ENCODE data around the gene UBE3A.
"Not testable (repeated sequence)": the region's sequence is repeated elsewhere in the genome, so short reads cannot be mapped to it uniquely, and the experiment has no call there.

UBE3A gene

DNA sequence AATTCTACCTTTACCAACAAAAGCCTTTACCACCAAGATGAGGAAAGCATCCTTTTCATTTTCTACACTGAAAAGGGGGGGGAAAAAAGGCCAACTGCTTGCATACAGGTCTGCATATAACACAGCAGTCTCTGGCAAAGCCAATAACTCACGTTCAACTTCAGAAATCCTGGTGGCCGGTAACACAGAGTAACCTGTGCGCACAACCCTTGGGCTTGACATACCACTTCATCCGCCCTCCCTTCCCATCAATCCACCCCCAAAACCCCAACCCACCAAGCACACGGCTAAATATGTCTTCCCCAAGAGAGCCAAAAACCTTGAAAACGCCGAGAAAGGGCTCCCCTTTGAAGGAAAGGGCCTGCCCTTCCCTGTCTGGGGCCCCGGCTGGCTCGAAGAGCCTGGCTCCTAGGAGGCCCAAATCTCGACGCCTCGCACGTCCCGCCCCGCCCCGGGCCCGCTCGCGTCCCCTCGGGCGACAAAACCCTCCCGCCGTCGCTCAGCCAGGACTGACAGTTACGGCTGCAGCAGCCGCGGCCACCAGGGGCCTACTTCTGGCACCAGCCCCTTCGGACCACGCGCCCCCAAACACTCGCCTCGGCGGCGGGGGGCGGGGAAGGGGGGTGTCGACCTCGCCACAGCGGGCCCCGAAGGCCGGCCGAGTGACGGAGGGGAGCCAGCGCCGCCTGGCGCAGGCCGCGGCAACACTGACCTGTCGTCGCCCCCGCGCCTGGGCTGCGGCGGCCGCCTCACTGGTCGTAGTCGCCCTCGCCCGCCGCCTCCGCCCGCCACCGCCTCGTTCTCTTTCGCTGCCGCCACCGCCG lies 835 bp downstream of the UBE3A start:
- DNase-seq: peak; percentile 86

DNA sequence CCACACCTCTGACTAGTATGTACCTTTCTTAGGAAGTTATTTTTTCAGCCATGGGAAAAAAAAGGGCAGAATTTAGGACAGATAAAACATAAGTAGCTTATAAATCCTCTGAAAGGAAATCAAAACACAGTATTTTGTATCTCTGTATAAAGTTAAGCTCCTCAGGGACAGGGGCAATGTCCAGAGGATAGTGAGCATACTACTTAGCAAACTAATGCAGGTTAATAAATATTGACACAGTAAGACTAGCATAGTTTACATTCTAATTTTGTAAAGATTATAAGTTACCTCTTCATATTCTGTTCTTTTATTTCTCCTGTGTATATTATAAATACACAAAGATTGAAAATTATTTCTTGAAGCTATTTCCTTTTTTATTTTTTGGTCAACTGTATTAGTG lies 2.1 kb downstream of the UBE3A start:
- DNase-seq: no peak

DNA sequence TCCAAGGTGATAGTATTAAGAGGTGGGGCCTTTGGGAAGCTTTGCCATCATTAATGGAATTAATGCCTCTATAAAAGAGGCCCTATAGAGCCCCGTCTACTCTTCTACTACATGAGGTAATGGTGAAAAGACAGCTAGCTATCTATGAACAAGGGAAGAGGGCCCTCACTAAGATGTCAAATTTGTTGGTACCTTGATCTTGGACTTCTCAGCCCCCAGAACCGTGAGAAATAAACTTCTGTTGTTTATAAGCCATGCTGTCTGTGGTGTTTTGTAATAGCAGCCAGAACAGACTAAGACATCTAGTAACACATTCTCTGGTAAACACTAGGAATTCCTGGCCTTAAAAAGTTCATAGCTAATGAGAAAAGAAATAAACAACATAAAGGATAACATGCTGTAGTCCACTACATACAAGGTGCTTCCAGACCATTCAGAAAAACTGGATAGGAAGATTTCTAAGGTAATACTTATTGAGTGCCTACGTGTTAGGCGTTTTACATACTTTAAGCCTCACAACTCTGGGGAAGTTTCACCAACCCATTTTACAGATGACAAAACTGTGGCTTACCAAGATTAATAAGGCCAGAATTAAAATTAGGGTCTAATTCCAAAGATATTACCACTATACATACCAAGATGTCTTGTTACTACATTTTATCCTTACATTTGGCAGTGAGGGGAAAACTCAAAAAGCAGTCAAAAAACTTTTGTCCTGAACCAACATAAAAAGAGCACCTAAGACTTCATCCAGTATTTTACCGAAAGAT lies 3.2 kb downstream of the UBE3A start:
- DNase-seq: no peak

DNA sequence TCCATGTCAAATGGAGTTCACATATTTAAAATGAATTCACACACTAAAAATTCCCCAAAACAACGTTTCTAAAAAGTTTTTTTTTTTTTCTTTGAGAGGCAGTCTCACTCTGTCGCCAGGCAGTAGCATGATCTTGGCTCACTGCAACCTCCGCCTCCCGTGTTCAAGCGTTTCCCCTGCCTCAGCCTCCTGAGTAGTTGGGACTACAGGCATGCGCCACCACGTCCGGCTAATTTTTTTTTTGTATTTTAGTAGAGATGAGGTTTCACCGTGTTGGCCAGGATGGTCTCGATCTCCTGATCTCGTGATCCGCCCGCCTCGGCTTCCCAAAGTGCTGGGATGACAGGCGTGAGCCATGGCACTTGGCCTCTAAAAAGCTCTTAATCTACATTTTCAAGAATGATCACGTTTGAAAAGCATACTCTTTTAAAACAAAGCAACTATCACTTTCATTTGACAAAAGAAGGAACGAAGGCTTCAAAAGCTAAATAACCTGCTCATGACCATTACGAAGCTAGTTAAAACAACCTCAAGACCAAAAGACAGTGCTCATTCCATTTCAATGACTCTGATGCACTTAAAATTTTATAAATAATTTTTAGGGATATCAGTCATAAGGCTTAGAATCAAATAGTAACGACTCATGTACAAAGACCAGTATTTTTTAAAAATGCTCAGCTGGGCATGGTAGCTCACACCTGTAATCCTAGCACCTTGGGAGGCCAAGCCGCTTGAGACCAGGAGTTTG lies 5.5 kb downstream of the UBE3A start:
- no peak for DNase-seq

DNA sequence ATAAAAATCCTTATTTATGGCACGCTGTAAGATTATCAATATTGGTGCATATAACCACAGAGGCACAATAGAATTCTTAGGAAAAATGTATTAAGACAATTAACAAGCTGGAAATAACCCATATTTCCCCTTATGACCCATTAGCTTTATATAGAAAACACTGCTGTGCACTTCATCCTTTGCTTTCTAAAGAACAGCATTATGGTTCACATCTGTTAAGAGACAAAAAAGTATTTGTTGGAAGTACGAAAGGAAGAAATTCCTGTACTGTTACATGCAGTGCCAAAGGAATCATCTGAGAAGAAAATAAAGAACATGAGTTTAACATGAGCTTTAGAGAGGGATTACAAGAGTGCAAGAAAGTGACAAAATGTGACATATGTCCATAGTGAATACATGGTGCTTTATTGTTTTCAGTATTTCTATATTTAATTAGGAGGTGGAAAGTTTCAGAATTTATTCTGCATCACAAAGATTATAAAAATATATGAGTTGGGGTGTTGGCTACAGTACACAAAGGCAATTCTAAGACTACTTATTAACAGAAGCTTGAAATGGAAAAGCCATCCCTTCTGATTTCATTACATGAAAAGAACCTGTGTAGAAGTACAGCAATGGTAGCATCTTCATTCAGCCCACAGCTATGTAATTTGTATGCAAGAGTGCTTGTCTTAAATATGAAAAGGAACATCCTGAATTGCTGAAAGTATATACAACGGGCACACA lies 6.8 kb downstream of the UBE3A start:
- no peak for DNase-seq

DNA sequence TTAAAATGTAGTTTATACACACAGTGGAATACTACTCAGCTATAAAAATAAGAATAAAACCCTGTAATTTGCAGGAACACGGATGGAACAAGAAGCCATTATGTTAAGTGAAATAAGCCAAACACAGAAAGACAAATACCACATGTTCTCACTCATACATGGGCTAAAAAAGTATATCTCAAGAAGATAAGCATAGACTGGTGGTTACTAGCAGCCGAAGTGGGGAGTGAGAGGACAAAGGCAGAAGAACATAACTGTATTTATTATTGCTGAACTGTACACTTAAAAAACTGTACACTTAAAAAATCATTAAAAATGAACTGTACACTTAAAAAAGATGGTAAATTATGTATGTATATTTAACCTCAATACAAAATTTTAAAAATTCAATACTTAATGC lies 11.0 kb downstream of the UBE3A start:
- no peak for DNase-seq

DNA sequence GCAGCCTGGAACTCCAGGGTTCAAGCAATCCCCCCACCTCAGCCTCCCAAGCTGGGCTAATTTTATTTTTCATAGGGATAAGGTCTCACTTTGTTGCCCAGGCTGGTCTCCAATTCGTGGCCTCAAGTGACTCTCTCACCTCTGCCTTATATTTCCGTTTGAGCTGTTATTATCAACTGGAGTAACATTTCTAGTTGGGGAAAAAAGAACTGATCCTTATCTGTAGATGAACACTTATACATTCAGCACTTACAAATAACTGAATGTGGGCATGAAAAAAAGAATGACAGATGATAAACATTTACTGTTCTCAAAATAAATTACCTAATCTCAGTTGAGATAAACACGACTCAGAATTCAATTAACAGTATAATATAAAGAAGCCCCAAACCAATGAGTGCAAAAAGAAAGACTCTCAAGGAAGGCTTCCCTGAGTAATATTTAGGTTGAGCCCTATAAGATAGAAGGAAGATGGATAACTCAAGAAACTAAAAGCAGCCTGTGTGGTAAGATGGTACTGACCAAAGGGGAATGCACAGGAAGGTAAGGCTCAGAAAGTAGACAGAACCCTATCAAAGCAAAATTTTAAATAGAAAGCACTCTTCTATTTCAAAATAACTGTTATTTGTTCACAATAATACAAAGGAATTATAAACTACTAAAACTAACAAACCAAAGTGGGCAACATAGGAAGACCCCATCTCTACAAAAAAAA lies 11.8 kb downstream of the UBE3A start:
- no peak for DNase-seq

DNA sequence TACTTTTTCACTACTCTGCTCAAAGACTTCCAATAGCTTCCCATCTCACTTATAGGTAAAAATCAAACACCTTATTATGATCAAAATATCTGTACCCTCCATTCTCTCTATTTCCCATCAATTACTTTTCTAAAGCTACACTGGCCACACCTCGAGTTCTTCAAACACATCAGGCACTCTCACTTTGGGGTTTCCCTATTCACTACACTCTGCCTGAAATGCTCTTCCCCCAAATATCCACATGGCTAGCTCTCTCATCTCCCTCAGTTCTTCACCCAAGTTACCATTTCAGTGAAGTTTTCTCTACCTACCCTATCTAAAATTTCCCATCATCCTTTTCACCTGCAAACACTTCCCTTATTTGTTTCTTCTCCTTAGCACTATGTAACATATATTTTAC lies 14.8 kb downstream of the UBE3A start:
- DNase-seq: no peak

DNA sequence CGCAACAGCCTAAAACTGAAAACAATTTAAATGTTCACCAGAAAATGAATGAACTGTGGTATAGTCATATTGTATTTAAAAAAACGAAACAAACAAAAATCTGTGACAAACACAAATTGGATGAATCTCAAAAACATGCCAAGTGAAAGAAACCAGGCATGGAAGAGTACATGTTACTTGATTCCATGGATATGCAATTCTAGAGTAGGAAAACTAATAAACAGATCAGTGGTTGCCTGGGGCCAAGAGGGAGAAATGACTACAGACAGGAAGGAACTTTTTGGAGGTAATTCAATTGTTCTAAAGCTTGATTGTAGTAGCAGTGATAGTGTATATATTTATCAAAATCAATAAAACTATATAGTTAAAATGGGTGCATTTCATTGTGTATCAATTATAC lies 16.8 kb downstream of the UBE3A start:
- no peak for DNase-seq

DNA sequence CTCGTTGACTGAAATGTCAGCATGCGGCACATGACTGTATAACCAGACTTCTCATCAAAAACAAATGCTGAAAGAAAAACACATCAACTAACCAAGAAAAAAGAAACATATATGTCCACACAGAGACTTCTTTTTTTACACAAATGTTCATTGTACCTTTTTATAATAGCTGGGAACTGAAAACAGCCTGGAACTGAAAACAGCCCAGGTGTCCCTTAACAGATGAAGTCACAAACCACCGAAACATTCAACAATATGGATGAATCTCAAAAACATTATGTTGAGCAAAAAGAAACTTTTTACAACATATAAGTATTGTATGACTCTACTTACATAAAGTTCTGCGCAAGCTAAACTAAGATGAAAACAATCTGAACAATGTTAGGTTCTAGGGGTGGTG lies 20.6 kb downstream of the UBE3A start:
- no peak for DNase-seq

DNA sequence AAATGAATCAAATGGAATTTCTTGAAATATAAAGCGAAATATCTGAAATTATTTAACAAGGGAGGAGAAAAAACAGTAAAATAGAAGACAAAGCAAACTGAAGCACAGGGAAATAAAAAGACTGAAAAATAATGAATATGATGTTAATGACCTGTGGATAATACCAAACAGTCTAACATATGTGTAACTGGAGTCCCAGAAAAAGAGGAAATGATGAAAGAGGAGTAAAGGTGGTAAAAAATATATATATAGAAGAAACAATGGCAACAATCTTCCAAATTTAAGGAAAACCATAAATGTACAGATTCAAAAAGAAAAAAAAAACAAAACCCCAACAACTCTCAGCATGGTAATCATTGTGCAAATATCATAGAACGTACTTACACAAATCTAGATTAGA lies 21.2 kb downstream of the UBE3A start:
- no peak for DNase-seq

DNA sequence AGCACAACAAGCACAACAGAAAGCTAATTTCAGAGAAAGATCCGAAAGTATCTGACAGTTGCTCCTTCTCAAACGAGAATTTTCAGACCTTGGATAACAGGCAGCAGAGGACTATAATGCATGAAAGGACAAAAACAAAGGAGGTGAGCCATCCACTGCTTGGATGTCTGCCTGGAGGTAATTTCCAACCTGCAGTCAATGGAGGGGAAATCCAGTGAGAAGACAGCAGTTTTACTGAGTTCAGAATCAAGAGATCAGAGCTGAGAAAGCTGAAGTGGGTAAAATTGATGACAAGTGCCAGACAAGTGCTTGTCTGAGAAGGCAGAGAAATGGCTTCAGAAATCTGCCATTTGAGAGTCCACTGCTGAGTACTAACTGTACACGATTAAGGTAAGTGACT lies 22.1 kb downstream of the UBE3A start:
- peak; percentile 19 for DNase-seq

DNA sequence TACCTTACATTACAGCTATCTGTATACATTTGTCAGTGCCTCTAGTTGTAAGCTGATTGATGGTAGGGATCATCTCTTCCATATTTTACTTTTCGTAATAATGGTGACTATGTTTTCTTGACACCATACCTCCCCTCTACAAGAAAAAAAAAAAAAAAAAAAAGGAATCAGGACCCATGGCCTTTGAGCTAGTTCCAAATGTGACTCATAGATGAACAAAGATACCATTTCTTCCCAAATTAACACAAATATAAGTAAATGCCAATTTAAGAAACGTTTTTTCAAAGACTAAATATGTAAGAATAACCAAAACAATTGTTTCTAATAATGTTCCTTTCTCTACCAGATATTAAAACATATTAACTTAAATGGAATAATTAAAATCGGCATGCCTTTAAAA lies 23.1 kb downstream of the UBE3A start:
- DNase-seq: no peak

DNA sequence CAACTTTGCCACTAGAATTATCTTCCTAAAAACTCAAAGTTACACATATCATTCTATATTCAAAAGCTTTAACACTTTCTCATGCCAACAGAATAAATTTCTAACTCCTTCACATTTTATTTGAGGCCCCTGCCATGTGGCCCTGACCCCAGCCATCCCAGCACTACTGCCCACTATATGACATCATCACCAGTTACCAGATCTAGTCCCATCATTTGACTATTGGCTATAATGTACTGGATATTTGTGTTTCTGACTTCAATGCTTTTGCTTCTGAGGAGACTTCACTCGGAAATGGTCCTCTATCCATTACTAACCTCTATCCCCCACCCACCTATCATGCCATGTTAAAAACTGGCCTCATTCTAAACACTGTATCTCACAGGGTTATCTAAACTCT lies 23.6 kb downstream of the UBE3A start:
- DNase-seq: no peak

DNA sequence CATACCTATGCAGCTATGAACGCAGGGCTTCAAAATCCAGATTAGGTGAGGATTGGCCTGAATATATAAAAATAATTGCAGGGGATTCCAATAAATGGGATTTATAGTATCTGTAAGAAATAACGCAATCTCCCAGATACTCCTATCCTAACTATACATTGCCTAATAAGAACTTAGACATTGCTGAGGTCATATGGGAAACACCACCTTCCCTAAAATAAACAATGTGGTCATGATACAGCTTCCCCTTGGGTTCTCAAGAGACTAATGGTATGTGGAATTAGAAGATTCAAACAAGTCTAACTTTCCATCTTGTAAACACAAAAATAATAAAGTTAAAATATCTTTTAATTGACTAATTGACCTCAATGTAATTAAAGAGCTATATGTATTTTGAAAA lies 28.2 kb downstream of the UBE3A start:
- DNase-seq: no peak

DNA sequence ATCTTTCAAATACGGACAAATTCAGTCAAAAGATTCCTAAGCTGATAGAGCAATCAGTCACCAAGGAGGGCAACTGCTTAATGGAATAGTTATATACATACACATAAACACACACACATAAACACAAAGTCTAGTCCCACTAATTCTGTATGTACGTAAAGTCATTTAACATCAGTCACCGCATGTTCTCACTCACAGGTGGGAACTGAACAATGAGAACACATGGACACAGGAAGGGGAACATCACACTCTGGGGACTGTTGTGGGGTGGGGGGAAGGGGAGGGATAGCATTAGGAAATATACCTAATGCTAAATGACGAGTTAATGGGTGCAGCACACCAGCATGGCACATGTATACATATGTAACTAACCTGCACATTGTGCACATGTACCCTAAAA lies 29.1 kb downstream of the UBE3A start:
- not testable (repeated sequence) for DNase-seq

DNA sequence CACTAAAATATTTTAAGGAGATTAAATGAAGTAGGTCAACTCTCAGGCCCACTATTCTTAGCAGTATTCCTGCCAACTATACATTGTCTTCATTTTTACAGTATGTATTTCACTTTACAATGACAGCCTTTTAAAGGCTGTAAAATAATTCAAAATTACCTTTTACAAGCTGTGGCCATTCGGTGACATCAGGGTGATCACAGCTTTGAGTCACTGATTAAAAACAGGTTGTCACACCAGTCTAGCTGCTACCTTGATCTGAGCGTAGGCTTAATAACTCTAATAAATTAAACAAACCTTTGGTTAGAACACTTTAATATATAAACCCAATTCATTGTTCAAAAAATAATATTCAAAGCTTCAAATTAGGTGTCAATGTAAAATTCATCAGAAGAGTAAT lies 29.9 kb downstream of the UBE3A start:
- no peak for DNase-seq

DNA sequence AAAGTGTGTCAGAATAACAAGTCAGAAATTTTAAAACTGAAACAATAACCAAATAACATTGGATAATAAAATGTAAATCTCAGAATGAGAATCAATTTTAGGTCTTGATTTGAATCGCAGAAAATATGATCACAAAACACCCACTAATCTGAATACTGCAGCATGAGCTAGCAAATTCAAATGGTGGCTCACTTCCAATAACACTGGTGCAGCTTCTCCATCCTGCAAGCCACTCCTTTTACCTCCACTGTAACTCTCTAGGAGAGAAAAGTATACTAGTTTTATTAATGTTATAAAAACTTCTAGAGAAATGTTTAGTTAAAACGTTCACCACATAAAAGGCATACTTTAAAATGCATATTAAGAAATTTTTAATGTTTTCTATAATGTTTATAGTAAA lies 30.4 kb downstream of the UBE3A start:
- DNase-seq: no peak

DNA sequence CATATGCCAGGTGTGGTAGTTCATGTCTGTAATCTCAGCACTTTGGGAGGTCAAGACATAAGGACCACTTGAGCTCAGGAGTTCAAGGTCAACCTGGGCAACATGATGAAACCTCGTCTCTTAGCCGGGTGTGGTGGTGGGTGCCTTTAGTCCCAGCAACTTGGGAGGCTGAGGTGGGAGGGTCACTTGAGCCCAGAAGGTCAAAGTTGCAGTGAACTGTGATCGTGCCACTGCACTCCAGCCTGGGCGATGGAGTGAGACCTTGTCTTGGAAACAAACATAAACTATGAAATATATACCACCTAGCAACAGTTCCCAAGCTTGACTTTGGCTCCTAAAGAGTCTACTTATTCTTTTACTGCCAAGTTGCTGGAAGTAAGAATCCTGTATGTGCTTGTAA lies 30.9 kb downstream of the UBE3A start:
- no peak for DNase-seq

DNA sequence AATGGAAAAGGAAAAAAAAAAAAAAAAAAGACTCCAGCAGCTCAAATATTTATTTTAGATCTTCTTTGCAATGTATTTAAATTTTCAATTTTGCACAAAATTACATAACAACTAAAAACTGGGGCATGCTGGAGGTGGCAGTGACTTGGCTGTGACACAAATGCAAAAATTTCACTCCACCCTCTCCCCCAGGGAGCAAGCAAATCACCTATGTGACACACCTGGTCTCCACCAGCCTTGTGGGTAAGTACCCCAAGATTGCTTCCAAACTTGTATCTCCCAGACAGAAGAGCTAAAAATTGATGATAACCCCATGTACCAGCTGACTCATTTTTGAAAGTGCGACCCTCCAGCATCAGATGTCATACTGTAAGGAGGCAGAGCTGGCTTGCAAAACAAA lies 32.0 kb downstream of the UBE3A start:
- no peak for DNase-seq

DNA sequence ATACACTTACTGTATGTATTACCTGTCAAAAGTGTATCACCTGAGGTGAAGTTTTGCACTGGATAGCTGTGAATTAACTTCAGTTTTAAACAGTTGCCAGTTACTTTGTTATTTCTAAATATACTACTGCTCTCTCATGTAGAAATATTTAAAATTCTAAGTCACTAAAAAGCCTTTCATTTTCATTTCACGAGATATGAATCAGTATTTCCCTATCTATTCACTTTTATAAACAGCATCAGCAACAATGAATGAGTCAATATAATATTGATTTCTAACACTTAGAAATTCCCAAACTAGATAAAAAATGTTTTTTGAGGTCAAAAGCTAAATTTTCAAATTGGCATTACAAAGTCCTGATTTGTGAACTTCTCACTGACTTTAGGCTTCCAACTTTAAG lies 32.6 kb downstream of the UBE3A start:
- DNase-seq: no peak

DNA sequence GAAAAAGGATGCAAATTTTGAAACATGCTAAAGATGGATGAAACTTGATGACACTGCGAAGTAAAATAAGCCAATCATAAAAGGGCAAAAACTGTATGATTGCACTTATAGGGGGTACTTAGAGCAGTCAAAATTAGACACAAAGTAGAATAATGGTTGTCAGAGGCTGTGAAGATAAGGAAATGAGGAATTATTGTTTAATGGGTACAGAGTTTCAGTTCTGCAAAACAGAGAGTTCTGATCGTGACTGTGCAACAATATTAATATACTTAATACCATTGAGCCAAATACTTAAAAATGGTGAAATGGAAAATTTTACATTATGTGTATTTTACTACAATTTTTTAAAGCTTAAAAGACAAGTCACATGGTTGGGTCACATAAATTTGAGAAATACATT lies 35.1 kb downstream of the UBE3A start:
- DNase-seq: no peak
